Measurements from ENCODE around the gene KMT2B. TPM values are rescaled to one million over a fixed set of nuclear protein-coding genes. Genes with fewer than 3 reads are reported as not detected.

Gene KMT2B
- total and polyA plus RNA-seq, 9 of the 15 experiments (the other 6 are each of a cell fraction or from before 2014, with no cell fraction given): 0.63 to 43.9 (median 8.1) TPM

GRCh38 chr19:35702223-35703012 lies 15.4 kb upstream of the KMT2B start (continued):
- TF ChIP-seq, protein P1, sequence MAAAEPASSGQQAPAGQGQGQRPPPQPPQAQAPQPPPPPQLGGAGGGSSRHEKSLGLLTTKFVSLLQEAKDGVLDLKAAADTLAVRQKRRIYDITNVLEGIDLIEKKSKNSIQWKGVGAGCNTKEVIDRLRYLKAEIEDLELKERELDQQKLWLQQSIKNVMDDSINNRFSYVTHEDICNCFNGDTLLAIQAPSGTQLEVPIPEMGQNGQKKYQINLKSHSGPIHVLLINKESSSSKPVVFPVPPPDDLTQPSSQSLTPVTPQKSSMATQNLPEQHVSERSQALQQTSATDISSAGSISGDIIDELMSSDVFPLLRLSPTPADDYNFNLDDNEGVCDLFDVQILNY (CRISPR knock-in tag; IDR thresholded peaks at IDR 0.05): no peak
- TF ChIP-seq SPI1 (IDR thresholded peaks at IDR 0.05; ENCODE audit: borderline replicate concordance, low read depth, low read length) (no peak), PKNOX1 (IDR thresholded peaks at IDR 0.05) (peak; percentile 100), RBM39 (optimal IDR thresholded peaks at IDR 0.05; ENCODE audit: low read depth, low read length) (no peak), CBX8 (IDR thresholded peaks at IDR 0.05; ENCODE audit: borderline replicate concordance, extremely low read depth, low read depth, low read length, poor library complexity, severe bottlenecking) (no peak), MTA2 (IDR thresholded peaks at IDR 0.05; ENCODE audit: low read depth) (no peak), ZEB2 (IDR thresholded peaks at IDR 0.05) (no peak), JUND (IDR thresholded peaks at IDR 0.05; ENCODE audit: borderline replicate concordance, low read depth, low read length) (peak; percentile 25; the same call in 1 of the 2 replicates), JUND (tag; IDR thresholded peaks at IDR 0.05; ENCODE audit: borderline replicate concordance, low read depth, low read length) (no peak), MEIS2 (IDR thresholded peaks at IDR 0.05; ENCODE audit: partially characterized antibody) (no peak), NFYB (IDR thresholded peaks at IDR 0.05; ENCODE audit: extremely low read depth, insufficient read length) (peak; percentile 99), NRF1 (conservative IDR thresholded peaks at IDR 0.05 in 1 of 2, IDR thresholded peaks at IDR 0.05 in 1 of 2) (peak; percentile 71 to 75), STAT5A (IDR thresholded peaks at IDR 0.05; ENCODE audit: borderline replicate concordance, low read length) (no peak), ARHGAP35 (IDR thresholded peaks at IDR 0.05; ENCODE audit: partially characterized antibody) (no peak), ARID3A (IDR thresholded peaks at IDR 0.05; ENCODE audit: borderline replicate concordance, low read depth, low read length) (peak; percentile 77), ZKSCAN8 (CRISPR knock-in tag; IDR thresholded peaks at IDR 0.05) (no peak)
- TF ChIP-seq, protein P2, sequence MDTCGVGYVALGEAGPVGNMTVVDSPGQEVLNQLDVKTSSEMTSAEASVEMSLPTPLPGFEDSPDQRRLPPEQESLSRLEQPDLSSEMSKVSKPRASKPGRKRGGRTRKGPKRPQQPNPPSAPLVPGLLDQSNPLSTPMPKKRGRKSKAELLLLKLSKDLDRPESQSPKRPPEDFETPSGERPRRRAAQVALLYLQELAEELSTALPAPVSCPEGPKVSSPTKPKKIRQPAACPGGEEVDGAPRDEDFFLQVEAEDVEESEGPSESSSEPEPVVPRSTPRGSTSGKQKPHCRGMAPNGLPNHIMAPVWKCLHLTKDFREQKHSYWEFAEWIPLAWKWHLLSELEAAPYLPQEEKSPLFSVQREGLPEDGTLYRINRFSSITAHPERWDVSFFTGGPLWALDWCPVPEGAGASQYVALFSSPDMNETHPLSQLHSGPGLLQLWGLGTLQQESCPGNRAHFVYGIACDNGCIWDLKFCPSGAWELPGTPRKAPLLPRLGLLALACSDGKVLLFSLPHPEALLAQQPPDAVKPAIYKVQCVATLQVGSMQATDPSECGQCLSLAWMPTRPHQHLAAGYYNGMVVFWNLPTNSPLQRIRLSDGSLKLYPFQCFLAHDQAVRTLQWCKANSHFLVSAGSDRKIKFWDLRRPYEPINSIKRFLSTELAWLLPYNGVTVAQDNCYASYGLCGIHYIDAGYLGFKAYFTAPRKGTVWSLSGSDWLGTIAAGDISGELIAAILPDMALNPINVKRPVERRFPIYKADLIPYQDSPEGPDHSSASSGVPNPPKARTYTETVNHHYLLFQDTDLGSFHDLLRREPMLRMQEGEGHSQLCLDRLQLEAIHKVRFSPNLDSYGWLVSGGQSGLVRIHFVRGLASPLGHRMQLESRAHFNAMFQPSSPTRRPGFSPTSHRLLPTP (IDR thresholded peaks at IDR 0.05; ENCODE audit: borderline replicate concordance, extremely low read depth, insufficient read length): peak; percentile 27

All from K562 (cell line).